ENCODE results near the gene RNF41.
"Not testable (repeated sequence)": the region's sequence is repeated elsewhere in the genome, so short reads cannot be mapped to it uniquely, and the experiment has no call there.

RNF41 gene

DNA sequence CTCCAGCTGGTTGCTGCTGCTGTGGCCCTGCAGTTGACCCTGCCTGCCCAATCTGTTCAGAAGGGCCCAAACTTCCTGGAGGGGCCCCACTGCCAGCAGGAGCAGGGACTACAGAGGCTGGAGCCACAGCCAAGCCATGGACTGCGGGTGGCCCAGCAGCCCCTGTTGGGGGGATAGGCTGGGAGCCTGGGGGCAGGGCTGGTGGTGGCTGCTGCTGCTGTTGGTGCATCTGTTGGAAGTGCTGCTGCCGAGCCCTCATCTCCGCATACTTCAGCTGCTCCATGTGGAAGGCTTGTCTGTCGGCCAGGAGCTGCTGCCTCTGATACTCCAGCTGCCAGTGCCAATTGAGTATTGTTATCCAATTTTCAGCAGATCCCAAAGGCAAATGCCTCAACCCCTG, 56.4 kb downstream of the RNF41 start:
- DNase-seq (ENCODE audit: low spot score), result no peak

DNA sequence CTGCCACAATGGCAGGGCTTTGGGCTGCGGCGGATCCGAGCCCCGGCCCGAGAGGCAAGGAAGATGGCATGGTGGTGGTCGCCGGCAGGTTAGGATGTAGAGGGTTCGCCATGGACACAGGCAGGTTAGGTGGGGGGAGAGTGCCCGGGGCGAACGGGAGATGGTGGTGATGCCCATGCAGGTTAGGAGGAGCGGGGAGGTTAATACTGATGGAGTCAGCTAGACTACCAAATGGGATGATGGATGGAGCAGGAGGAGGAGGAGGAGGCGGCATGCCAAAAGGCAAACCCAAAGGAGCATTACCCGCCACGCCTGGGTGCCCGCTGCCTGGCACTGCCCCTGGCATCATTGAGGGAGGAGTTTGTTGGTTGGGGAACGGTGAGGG, 57.4 kb downstream of the RNF41 start:
- DNase-seq (ENCODE audit: low spot score), result no peak

DNA sequence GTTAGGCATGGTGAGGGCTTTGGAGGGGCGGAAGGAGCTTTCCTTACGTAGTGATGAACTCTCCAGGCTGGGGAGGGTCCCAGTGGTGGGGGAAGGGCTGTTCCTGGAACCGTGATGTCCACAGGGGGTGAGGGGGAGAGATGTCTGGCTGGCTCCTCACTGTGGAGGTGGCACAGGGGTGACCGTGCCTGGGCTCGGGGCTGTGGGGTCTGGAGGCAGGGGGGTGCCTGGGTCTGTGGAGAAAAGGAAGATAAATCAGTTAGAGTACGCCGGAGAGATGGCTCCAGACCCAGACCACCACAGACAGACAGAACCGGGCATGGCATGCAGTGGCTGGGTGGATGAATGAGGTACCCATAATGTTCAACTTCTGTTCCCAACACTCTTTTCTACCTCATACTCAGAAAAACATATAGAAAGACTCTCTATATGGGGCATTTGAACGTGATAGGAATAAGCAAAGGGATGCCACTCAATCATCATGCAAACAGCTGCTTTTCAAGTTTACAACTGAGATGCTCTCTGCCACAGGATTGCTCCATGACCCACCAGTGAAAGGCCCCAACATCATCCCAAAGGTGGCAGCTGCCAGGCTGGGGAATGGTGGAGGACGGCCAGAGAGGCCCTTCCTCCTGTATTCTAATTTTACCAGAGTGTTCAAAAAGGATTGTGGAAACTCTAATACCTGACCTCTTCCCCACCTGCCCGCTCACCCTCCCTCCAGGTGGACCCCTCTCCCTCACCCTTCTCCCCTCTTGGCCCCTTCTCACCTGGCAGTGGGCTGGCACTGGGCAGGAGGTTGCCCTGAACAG, 58.0 kb downstream of the RNF41 start:
- no peak for DNase-seq (ENCODE audit: low spot score)

DNA sequence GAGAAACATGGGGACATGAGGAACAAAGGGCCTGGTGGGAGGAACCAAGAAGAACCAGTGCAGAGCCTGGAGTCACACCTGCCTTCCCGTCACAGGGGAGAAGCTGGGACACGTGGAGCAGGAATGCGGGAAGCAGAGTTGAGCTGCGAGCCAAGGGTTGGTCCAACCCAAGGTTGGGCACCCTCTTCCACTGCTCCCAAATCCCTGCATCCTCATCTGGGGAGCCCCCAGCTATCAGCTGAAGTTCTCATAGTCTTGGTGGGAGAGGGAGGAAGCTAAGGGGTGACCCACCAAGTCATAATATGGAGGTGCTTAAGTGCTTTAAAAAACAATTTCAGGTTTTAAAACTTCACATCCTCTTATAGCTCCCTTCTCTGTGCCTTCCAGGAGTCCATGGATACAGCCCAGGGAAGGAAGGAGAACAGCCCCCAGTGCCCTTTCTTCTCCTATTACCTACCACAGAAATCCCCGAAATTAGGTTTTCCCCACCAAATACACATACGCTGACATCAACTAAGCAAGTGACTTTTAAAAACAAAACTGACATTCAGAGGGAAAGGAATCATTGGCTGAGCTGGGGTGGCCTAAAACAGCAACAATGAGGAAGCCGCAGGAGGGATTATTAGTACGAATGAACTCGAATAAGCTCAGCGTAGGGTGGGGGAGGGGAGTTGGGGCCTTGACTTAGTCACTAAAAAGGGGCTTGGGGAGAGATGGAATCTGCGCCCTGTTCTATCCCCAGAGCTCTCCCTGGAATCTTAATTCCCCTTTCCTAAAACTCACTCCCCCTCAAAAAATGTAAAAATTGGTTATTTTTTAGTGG, 59.0 kb downstream of the RNF41 start:
- no peak for DNase-seq (ENCODE audit: low spot score)

DNA sequence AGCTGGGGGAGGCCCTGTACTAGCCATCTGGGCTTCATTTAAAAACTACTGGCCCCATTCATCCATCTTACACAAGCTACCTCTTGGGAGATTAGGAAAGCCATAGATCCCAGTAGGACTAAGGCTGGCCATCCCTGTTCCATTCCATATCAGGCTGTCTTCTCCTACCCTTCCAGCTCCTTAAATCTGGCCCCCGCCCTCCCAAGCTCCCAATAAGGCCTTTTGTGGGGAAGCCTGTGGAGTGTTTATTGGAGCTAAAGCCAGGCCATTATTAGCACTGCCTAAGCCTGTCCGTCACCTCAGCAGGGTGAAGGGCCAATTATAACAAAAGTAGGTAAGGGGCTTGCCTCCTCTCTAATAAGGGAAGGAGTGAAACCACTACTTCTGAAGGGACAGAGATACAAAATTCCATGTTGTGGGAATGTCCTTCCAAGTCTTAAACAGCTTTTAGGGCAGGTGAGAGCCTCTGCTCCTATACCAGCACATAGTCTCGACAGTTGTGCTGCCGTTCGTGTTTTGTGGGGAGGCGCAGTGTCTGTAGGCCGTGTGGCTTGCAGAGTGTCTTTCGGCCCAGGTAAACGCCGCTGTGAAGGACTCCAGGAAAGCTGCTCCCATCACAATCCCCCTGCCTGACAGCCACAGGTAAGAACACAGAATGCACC, 59.9 kb downstream of the RNF41 start:
- DNase-seq (ENCODE audit: low spot score), result no peak

DNA sequence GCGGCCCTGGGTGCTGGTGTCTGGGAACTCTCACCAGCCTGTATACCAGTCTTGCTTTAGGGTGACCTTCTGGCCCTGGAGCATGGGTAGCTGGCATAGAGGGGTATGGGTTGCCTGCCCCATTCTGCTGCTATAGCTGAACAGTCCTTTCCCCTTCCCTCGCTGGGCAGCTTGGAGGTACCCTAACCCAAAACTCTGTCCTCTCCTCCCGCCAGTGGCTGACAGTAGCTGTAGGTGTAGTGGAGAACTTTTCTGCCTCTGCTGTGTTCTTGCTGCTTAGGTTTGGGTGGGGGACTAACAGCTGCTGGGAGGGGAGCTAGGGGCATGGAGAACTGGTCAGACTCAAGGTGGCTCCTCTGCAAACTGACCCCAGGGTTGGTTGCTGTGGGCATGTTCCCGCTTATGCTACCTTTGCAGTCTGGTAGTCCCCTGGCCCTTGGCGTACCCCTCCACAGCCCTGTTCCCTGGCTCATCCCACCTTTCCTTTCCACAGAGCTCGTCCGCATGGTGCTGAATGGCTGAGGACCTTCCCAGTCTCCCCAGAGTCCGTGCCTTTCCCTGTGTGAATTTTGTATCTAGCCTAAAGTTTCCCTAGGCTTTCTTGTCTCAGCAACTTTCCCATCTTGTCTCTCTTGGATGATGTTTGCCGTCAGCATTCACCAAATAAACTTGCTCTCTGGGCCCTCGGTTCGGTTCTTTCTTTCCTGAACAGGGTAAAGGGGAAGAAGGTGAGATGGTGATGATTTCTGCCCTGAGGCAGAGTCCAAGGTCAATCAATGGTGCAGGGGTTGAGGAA, 60.6 kb downstream of the RNF41 start:
- DNase-seq (ENCODE audit: low spot score), result no peak

DNA sequence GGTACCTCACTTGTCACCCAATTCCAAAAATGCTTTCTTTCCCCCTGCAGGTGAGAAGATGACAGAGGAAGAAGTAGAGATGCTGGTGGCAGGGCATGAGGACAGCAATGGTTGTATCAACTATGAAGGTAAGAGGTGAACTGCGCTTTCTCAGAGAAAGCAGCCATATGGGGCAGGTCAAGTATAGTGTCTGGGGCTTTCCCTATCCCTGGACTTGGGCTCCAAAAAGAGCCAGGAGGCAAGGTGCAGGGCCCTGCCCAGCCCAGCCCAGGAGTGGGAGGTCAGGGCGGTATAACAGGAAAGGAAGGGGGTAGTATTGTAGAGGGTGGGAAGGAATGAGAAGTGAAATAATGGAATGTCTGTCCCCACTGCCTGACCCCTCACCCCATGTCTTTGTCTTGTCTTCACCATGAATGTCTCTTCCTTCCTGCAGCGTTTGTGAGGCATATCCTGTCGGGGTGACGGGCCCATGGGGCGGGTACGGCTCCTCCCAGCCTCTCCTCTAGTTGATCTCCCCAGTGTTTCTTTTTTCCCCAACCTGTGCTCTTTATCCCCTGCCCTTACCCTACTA, 61.4 kb downstream of the RNF41 start:
- DNase-seq (ENCODE audit: low spot score), result peak; percentile 30

DNA sequence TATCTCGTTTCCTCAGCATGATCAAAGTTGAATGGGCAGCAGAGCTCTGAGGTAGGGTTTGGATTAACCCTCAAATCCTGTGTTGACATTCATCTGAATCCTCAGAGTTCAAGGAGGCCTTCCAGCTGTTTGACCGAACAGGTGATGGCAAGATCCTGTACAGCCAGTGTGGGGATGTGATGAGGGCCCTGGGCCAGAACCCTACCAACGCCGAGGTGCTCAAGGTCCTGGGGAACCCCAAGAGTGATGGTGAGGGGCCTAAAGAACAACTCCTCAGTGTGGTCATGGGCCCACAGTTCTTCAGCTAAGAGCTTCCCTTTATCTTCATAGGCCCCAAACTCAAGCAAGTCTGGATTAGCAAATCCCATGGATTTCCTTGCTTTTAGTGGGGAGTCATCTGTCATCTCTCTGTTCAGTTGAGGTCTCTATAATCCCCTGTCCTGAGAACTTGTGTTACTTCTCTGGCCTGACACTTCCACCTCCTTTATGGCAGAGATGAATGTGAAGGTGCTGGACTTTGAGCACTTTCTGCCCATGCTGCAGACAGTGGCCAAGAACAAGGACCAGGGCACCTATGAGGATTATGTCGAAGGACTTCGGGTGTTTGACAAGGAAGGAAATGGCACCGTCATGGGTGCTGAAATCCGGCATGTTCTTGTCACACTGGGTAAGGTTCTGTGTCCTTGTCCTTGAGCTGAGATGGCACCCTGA, 62.1 kb downstream of the RNF41 start:
- no peak for DNase-seq (ENCODE audit: low spot score)

DNA sequence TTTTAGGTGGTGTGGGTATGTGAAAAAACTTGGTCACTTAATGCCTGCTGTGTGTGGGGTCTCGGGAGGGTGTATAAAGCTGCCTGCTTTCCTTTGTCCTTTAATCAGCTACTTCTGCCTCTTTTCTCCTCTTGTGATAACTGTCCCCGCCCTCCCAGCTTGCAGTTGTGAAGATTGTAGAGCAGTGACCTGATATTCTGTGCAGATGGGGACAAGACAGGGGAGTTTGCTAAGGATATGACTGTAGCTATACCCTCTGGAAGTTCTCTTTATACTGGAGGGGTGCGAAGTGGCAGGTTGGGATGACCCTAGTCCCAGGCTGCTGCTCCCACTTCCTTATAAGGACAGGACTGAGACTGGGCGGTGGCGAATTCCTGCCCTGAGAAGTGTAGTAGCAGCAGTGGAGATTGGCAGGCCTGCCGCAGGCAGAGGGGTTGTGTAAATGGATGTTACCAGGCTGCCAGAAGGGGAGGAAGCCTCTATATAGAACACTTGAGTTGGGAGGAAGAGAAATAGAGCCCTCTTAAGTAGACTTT, 62.7 kb downstream of the RNF41 start:
- DNase-seq (ENCODE audit: low spot score), result peak; percentile 78

DNA sequence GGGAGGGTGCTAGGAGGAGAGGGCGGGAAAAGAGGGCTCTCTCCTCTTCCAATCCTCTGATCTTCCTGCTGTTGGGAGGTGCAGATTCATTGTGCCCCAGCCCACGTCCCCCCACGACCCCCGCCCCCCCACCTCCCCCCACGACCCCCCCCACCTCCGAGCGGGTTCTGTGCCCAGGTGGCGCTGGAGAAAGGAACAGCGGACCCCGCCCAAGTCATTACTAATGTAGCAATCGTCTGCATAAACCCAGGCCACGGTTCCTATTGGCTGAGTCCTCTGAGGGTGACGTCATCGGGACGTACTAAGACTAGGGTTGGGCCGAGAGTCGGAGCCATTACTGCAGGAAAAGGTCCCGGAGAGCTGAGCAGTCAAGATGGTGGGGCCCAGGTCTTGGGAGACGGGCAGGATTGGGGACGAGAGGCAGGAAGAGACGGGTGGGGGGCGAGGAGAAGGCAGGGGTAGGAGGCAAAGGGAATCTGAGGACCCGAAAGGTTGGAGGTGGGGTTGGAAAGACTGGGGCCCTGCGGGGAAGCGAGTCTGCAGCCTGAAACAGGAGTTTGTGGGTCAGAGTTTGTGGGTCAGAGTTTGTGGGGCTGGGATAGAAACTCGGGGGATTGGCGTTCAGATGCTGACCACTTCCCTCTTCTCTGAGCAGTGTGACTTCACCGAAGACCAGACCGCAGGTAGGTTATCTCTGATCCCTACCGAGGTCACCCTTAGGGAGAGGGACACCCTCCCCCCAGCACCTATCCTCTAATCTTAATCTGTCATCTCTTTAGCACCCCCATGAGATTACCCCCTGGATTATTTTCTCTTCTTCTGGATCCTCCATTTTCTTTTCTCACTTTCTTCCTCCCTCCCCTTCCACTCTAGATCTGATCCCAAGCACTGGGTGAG, 63.4 kb downstream of the RNF41 start, which contains the start of gene MYL6:
Gene MYL6, plus strand, starts transcription at position 331 of the 897 bp plus-strand sequence. Its CDS starts 43 bp downstream, at position 374.
- DNase-seq (ENCODE audit: low spot score), result peak; percentile 94

DNA sequence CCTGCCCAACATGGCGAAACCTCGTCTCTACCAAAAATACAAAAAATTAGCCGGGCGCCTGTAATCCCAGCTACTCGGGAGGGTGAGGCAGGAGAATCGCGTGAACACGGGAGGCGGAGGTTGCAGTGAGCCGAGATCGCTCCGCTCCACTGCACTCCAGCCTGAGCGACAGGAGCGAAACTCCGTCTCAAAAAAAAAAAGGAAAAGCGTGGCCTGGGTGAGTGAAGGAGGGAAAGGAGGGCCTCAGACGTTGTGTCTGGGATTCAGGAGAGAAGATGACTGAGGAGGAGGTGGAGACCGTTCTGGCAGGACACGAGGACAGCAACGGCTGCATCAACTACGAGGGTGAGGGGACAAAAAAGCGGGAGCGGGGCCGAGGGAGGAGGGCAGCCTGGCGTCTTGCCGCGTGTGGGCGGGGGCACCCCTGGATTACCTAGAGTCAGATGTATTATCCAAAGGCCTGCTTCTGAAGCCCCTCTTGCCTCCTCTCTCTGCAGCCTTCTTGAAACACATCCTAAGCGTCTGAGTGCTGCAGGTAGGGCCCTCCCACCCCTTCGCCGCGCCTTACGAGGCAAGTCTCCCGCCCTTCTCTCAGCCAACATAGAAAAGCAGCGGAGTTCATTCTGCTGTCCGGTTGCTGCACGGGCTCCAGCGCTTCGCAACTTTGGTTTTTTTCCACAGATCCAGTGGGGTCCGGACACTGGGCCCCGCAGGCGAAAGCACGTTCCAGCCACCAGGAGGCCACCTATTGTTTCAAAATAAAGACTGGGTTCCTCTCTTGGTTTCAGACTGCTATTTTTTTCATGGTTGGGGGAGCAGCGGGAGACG, 64.3 kb downstream of the RNF41 start:
- DNase-seq (ENCODE audit: low spot score), result peak; percentile 78

DNA sequence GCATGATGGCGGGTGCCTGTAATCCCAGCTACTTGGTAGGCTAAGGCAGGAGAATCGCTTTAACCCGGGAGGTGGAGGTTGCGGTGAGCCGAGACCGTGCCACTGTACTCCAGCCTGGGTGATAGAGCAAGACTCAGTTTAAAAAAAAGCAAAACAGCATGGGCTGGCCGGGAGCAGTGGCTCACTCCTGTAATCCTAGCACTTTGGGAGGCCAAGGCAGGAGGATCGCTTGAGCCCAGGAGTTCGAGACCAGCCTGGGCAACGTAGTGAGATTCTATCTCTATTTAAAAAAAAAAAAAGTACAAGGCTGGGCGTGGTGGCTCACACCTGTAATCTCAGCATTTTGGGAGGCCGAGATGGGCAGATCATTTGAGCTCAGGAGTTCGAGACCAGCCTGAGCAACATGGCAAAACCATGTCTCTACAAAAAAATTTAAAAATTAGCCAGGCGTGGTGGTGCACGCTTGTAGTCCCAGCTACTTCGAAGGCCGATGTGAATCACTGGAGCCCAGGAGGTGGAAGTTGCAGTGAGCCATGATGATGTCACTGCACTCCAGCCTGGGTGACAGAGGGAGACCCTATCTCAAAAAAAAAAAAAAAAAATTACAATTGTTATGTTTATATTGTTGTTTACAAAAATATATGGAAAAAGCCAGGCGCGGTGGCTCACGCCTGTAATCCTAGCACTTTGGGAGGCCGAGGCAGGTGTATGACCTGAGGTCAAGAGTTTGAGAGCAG, 65.1 kb downstream of the RNF41 start:
- DNase-seq (ENCODE audit: low spot score), result not testable (repeated sequence)

DNA sequence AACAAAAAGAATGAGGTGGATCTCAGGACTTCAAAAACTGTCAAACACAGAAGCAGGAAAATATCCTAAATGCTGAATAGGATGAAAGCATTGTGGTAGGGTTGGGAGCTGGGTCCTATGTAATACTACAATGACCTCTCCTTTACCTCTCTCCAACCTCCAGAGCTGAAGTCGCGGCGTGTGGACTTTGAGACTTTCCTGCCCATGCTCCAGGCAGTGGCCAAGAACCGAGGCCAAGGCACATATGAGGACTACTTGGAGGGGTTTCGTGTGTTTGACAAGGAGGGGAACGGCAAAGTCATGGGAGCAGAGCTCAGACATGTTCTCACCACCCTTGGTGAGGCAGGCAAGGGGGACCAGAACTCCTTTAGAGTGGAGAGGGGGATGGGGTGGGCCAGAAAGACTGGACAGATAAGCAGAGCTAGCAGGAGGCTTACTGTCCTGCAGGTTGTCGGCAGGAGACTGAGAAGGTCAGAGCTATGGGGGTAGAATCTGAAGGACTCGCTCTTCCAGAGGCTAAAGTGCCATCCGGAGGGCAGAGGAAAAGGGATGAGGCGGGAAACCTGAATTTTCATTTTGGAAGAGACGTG, 66.4 kb downstream of the RNF41 start:
- DNase-seq (ENCODE audit: low spot score), result no peak

DNA sequence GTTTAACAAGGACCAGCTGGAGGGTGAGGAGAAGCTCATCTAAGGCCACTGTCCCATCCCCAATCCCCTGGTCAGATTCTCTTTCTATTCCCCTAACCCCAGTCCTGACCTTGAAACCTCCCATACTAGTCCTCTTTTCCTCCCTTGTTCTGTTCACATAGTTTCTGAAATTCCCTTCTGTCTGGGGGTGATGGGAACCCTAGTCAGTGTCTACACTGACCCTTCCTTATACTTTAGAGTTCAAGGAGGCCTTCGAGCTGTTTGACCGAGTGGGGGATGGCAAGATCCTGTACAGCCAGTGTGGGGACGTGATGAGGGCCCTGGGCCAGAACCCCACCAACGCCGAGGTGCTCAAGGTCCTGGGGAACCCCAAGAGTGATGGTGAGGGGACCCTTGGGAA, 66.9 kb downstream of the RNF41 start:
- DNase-seq (ENCODE audit: low spot score), result no peak

DNA sequence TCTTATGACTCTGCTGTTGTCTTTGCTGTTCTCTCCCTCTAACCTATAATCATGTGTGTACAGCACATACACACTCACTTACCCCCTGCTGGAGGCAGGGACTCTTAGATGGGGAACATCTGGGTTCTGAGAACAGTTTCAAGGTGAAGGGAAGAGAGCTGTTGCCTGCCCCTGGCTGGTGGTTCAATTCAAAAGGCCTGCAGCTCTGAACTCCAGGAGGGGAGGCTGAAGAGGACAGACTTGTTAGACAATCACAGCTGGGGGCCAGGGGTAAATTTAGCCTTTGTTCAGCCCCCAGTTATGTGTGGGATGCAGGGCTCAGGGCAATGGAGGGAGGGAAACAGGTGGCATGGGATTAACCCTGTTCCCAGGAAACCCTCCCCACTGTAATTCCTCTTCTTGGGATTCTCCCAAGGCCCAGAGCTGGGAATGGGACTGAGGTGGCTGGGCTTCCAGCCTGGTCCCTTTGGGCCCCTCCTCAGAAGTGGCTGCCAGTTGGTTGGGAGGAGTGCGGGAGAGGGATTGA, 67.4 kb downstream of the RNF41 start:
- DNase-seq (ENCODE audit: low spot score), result no peak

DNA sequence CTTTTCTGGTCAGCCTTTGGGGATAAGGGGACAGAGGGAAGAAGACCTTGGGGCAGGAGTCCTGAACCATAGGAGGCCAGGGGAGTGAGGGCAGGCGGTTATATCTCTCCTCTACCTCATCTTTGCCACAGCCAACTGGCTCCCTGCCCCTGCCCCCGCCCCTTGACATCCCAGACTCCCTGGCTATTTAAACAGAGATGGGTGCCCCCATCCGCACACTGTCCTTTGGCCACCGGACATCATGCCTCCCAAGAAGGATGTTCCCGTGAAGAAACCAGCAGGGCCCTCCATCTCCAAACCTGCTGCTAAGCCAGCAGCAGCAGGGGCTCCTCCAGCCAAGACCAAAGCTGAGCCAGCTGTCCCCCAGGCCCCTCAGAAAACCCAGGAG, 68.0 kb downstream of the RNF41 start:
- no peak for DNase-seq (ENCODE audit: low spot score)
